GM12892 (cell line): ENCODE measurements around the gene ZNF652.
A peak's percentile ranks its signal among the peaks of the same experiment; 100 is the strongest.

Experiments
- DNase-seq: peaks from one replicate; pipeline ENCODE4 v3.0.0; 2011; ENCODE audit not compliant: insufficient read length
- FAIRE-seq: peaks from 2 replicates; lab custom pipeline; 2011; peaks lifted over from hg19 to GRCh38; lab: Jason Lieb, UNC
- POLR2A ChIP-seq: IDR thresholded peaks from 2 replicates; pipeline ENCODE4 v1.6.1; 2011; ENCODE audit warnings: low read depth, low read length, control low read depth
- POLR2AphosphoS5 ChIP-seq: IDR thresholded peaks from 2 replicates; pipeline ENCODE4 v1.6.1; 2011; ENCODE audit warnings: low read depth, low read length, control low read depth
- TAF1 ChIP-seq: IDR thresholded peaks from 2 replicates; pipeline ENCODE4 v1.6.1; 2011; ENCODE audit warnings: low read depth, mild to moderate bottlenecking, control low read depth, low read length, borderline replicate concordance

Gene ZNF652

GRCh38 chr17:49327835-49328784, 33.9 kb downstream of the ZNF652 start:
- TF ChIP-seq POLR2AphosphoS5 (no peak), TAF1 (no peak), POLR2A (no peak)
- DNase-seq (no peak), FAIRE-seq (peak; percentile 92)

- no peak for DNase-seq
- TF ChIP-seq POLR2A (no peak), TAF1 (no peak), POLR2AphosphoS5 (no peak)
- FAIRE-seq = no peak
These were observed 36.1 kb downstream of the ZNF652 start for GRCh38 chr17:49325980-49326379.

DNA sequence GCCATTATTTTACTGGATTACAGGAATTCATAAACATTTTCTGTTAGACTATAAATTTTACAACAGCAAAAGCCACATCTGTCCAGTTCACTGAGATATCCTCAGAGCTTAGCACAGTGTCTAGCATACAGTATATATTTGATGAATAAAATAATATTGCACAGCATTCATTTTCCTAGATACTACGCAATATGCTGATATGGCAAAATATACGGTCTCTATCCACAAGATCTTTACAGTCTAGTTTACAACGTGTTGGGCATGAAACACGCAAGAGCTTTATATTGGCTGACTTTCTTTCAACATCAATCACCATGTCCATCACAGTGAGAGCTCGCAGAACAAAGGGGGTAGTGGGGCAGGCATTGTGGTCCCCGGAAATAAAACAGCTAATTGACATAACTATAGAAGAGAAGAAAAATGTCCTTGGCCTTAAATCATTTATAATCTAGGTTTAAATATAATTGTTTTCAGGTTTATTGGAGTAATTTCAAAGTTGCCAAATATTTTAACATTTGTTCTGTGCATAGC, 43.5 kb downstream of the ZNF652 start:
- DNase-seq (no peak), FAIRE-seq (no peak)
- no peak for TF ChIP-seq POLR2AphosphoS5
- no peak for TF ChIP-seq TAF1
- TF ChIP-seq POLR2A = no peak

DNA sequence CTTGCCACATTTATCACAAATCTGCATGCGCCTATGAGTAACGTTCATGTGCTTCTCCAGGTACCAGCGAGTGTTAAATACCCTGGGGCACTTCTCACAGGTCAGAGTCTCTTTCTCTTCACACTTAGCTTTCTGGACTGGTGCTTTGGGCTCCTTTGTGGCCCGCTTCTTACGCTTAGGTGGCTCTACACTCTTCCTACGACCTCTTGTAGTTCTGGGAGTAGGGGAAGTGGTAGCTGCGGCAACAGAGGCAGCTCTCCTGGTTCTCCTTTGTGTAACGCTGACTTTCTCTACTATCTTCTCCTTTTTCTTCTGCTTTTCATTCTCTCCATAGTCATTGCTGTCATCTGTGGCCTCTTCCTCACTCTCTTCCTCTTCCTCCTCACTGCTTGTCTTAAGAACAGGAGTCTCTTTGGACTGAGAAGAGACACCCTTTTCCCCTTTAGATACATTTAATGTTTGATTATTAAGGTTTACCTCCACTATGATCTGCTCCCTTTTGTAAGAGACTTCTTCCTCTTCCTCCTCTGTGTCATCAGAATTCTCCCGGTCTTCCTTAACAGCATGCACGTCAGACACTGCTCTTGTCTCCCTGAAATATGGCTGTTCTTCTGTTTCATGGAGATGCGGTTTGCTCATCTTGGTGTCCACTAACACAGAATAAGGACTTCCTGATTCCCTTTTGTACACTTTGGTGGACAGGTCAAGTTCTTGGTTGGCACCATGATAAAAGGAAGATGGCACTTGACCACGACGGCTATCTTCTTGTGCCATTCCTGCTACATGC, 45.0 kb downstream of the ZNF652 start:
- DNase-seq (no peak), FAIRE-seq (no peak)
- TF ChIP-seq TAF1 (no peak), POLR2AphosphoS5 (no peak), POLR2A (no peak)

GRCh38 chr17:49316258-49316570, 45.8 kb downstream of the ZNF652 start:
- FAIRE-seq = peak; percentile 62
- TF ChIP-seq POLR2AphosphoS5 (no peak), TAF1 (no peak), POLR2A (no peak)

GRCh38 chr17:49315551-49316257, 46.3 kb downstream of the ZNF652 start:
- no peak for TF ChIP-seq POLR2AphosphoS5
- TF ChIP-seq POLR2A = no peak
- no peak for TF ChIP-seq TAF1
- FAIRE-seq = peak; percentile 9

More at GRCh38 chr17:49316258-49316570, 45.8 kb downstream of the ZNF652 start:
- no peak for DNase-seq

GRCh38 chr17:49312722-49313121, 49.3 kb downstream of the ZNF652 start:
- TF ChIP-seq POLR2AphosphoS5 = no peak
- TF ChIP-seq TAF1 = no peak
- no peak for TF ChIP-seq POLR2A
- DNase-seq (no peak), FAIRE-seq (no peak)

More at GRCh38 chr17:49315551-49316257, 46.3 kb downstream of the ZNF652 start:
- DNase-seq = peak; percentile 45

DNA sequence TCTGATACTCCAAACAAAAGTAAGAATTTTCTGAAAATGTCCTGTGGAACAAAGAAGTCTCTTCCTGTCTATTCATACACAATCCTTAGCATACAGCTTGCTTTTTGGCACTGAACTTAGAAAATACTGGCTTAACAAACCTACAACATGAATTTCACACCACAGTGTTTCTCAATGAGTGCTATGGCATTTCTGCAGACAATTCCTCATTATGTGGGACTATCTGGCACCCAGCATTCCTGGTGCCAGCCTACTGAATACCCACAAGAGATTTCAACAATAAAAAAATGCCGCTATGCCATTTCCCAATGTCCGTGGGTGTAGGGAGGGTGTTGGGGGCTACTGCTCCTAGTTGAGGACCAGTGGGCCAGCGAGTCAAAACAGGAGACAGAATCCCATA, 62.1 kb downstream of the ZNF652 start:
- FAIRE-seq (no peak), DNase-seq (no peak)
- no peak for TF ChIP-seq TAF1
- no peak for TF ChIP-seq POLR2AphosphoS5
- TF ChIP-seq POLR2A = no peak

- no peak for TF ChIP-seq POLR2AphosphoS5
- no peak for TF ChIP-seq TAF1
- TF ChIP-seq POLR2A = no peak
- FAIRE-seq = no peak
- DNase-seq = no peak
These were observed 63.6 kb downstream of the ZNF652 start for GRCh38 chr17:49298371-49298976.

DNA sequence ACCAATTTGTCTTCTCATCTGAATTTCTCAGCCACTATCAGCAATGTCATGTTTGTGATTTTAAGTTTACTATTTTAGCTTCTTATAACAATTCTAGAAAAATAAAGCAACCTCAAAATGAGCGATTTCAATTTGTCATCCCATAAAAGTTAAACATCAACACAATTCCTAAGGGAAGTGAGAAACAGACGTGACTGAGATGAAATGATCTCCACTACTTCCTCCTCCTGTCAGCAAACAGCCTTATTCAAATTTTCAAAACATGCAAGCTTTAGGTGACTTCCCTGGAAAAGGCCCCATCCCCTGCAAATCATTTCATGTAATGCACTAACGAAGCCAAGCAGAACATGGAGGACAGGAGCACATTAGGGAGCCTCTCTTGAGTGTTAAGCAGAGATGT, 64.9 kb downstream of the ZNF652 start:
- FAIRE-seq (no peak), DNase-seq (no peak)
- TF ChIP-seq TAF1 (no peak), POLR2AphosphoS5 (no peak), POLR2A (no peak)

DNA sequence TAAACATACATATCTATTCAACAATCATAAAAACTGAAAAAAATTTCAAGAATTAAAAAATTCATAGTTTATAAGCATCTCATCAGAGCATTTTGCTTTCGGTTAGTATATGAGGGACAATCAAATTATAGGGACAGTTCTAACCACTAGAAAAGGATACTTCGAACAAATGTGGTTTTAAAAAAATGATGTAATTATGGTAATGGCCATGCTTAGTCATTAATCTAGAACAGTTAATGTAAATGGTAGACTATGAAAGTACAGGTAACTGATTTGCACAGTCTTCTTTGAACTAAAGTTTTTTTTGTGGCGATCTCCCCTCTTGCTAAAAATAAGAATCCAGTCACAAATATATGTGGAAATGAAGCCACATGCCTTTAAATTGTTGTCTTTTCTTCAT, 67.9 kb downstream of the ZNF652 start:
- FAIRE-seq (no peak), DNase-seq (no peak)
- TF ChIP-seq POLR2A = no peak
- no peak for TF ChIP-seq TAF1
- TF ChIP-seq POLR2AphosphoS5 = no peak
